ENCODE measurements around the gene BRD7.

BRD7 gene

DNA sequence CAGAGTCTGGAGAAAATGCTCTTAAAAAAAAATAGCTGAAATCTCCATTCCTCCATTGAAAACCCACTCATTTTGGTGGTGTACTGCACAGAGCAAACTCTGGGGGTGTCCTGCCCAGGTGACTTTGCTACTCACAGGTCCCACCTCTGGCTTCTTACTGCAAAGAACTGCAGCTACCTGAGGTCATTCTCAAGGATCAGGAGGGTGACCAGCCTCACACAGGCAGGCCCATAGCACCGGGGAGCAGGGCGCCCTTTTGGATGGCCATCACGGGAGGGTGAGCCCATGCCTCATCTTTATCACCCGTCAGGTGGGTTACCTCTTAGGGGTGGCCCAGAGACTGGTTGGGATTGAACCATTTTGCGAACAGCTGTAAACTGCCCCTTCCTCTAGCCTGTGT, 32.6 kb upstream of the BRD7 start:
- no peaks in the 10 kb centered on the region for H3K36me3 ChIP-seq (replicated peaks; ENCODE audit: low read depth, low read length)
- no peaks in the 10 kb centered on the region for H3K27me3 ChIP-seq (ENCODE audit: low read depth, low read length)
- H3K79me2 ChIP-seq (ENCODE audit: low read length) = no peaks in the 10 kb centered on the region
- no peak overlapping the region for H3K27ac ChIP-seq (ENCODE audit: low read length)
- no peaks in the 10 kb centered on the region; the same call in 1 of the 2 replicates for H3K4me1 ChIP-seq (ENCODE audit: low read length)
- no peak for TF ChIP-seq EZH2phosphoT487 (IDR thresholded peaks at IDR 0.05; ENCODE audit: low read depth)
- TF ChIP-seq, protein P1, sequence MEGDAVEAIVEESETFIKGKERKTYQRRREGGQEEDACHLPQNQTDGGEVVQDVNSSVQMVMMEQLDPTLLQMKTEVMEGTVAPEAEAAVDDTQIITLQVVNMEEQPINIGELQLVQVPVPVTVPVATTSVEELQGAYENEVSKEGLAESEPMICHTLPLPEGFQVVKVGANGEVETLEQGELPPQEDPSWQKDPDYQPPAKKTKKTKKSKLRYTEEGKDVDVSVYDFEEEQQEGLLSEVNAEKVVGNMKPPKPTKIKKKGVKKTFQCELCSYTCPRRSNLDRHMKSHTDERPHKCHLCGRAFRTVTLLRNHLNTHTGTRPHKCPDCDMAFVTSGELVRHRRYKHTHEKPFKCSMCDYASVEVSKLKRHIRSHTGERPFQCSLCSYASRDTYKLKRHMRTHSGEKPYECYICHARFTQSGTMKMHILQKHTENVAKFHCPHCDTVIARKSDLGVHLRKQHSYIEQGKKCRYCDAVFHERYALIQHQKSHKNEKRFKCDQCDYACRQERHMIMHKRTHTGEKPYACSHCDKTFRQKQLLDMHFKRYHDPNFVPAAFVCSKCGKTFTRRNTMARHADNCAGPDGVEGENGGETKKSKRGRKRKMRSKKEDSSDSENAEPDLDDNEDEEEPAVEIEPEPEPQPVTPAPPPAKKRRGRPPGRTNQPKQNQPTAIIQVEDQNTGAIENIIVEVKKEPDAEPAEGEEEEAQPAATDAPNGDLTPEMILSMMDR (IDR thresholded peaks at IDR 0.05; ENCODE audit: low read depth, low read length) = no peak
- H3K4me3 ChIP-seq (ENCODE audit: low read length) = no peak overlapping the region
- H3K9ac ChIP-seq (ENCODE audit: low read length) = no peak overlapping the region
- H3K4me2 ChIP-seq (ENCODE audit: low read length) = no peak overlapping the region
- H4K20me1 ChIP-seq (ENCODE audit: insufficient read depth, low read length) = no peaks in the 10 kb centered on the region
- no peak overlapping the region for H2AFZ ChIP-seq (ENCODE audit: low read depth, low read length)
- no peaks in the 10 kb centered on the region for H3K9me3 ChIP-seq (ENCODE audit: insufficient read depth, low read length)

DNA sequence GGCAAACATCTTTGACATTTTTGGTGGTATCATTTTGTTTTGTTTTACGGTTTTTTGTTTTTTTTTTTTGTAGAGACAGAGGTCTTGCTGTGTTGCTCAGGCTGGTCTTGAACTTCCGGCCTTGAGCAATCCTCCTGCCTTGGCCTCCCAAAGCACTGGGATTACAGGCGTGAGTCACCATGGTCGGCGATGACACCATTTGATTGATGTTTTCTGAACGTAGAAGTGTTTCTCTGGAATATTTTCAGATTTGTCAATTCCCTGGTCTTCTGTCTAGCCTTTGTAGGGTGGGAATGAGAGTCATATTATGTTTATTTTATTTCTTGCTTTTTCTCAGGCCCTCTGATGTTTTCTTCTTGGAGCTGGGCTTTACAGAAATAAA, 32.2 kb upstream of the BRD7 start:
- no peak overlapping the region for H3K4me3 ChIP-seq (ENCODE audit: low read length)
- H4K20me1 ChIP-seq (ENCODE audit: insufficient read depth, low read length) = no peaks in the 10 kb centered on the region
- no peaks in the 10 kb centered on the region for H3K36me3 ChIP-seq (replicated peaks; ENCODE audit: low read depth, low read length)
- H2AFZ ChIP-seq (ENCODE audit: low read depth, low read length) = no peak overlapping the region
- H3K27me3 ChIP-seq (ENCODE audit: low read depth, low read length) = no peaks in the 10 kb centered on the region
- H3K9me3 ChIP-seq (ENCODE audit: insufficient read depth, low read length) = no peaks in the 10 kb centered on the region
- TF ChIP-seq EZH2phosphoT487 (IDR thresholded peaks at IDR 0.05; ENCODE audit: low read depth) = no peak
- TF ChIP-seq, protein P1 (IDR thresholded peaks at IDR 0.05; ENCODE audit: low read depth, low read length) = no peak
- H3K9ac ChIP-seq (ENCODE audit: low read length) = no peak overlapping the region
- H3K4me2 ChIP-seq (ENCODE audit: low read length) = no peak overlapping the region
- no peaks in the 10 kb centered on the region for H3K79me2 ChIP-seq (ENCODE audit: low read length)
- H3K27ac ChIP-seq (ENCODE audit: low read length) = no peak overlapping the region
- peaks cover 4% of the 10 kb centered on the region for H3K4me1 ChIP-seq (ENCODE audit: low read length)

GRCh38 chr16:50400312-50400966, 31.7 kb upstream of the BRD7 start:
- Histone ChIP-seq H3K27me3 (ENCODE audit: low read depth, low read length) (no peaks in the 10 kb centered on the region), H3K4me3 (ENCODE audit: low read length) (no peak overlapping the region), H3K36me3 (replicated peaks; ENCODE audit: low read depth, low read length) (no peaks in the 10 kb centered on the region), H4K20me1 (ENCODE audit: insufficient read depth, low read length) (no peaks in the 10 kb centered on the region), H3K4me1 (ENCODE audit: low read length) (peaks cover 9% of the 10 kb centered on the region), H3K9ac (ENCODE audit: low read length) (no peak overlapping the region), H3K27ac (ENCODE audit: low read length) (no peak overlapping the region), H3K79me2 (ENCODE audit: low read length) (no peaks in the 10 kb centered on the region), H3K4me2 (ENCODE audit: low read length) (no peak overlapping the region), H2AFZ (ENCODE audit: low read depth, low read length) (no peak overlapping the region), H3K9me3 (ENCODE audit: insufficient read depth, low read length) (no peaks in the 10 kb centered on the region)
- TF ChIP-seq, protein P1 (IDR thresholded peaks at IDR 0.05; ENCODE audit: low read depth, low read length) = no peak

DNA sequence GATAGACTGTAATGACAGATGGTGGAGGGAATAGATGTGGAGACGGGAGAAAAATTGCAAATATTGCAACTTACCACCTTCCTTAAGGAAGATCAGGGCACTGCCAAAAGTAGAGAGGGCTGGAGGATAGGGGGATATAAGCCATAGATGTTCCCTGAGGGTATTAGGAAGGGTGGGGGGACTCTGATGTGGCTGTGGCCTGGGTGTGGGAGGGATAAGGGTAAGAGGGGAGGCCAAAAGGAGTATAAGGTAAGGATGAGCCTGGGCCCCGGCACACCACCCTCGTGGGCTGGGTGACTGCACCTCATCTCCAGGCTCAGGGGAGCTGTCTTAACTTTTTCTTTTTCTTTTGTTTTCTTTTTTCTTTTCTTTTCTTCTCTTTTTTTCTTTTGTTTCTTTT, 30.6 kb upstream of the BRD7 start:
- no peak overlapping the region for H3K27ac ChIP-seq (ENCODE audit: low read length)
- no peaks in the 10 kb centered on the region for H3K36me3 ChIP-seq (replicated peaks; ENCODE audit: low read depth, low read length)
- no peak for TF ChIP-seq EZH2phosphoT487 (IDR thresholded peaks at IDR 0.05; ENCODE audit: low read depth)
- TF ChIP-seq, protein P1 (IDR thresholded peaks at IDR 0.05; ENCODE audit: low read depth, low read length) = no peak
- no peaks in the 10 kb centered on the region for H4K20me1 ChIP-seq (ENCODE audit: insufficient read depth, low read length)
- no peak overlapping the region for H3K4me2 ChIP-seq (ENCODE audit: low read length)
- peaks cover 10% of the 10 kb centered on the region for H3K4me1 ChIP-seq (ENCODE audit: low read length)
- no peak overlapping the region for H3K9ac ChIP-seq (ENCODE audit: low read length)
- H3K4me3 ChIP-seq (ENCODE audit: low read length) = no peak overlapping the region
- H2AFZ ChIP-seq (ENCODE audit: low read depth, low read length) = no peak overlapping the region
- H3K9me3 ChIP-seq (ENCODE audit: insufficient read depth, low read length) = no peaks in the 10 kb centered on the region
- H3K27me3 ChIP-seq (ENCODE audit: low read depth, low read length) = no peaks in the 10 kb centered on the region
- no peaks in the 10 kb centered on the region for H3K79me2 ChIP-seq (ENCODE audit: low read length)
